Measurements from ENCODE around the gene C14orf180.

C14orf180 gene

GRCh38 chr14:104639471-104639870, 59.9 kb downstream of the C14orf180 start:
- Histone ChIP-seq H3K4me1 (ENCODE audit: control insufficient read depth, insufficient read depth, low read length) (no peaks in the 10 kb centered on the region), H3K27me3 (ENCODE audit: control insufficient read depth, insufficient read depth, low read length) (no peaks in the 10 kb centered on the region), H3K36me3 (ENCODE audit: control insufficient read depth, insufficient read depth, low read length) (no peaks in the 10 kb centered on the region), H3K9ac (ENCODE audit: low read depth, low read length) (no peak overlapping the region), H3K9me3 (ENCODE audit: control insufficient read depth, insufficient read depth, low read length) (no peaks in the 10 kb centered on the region), H3K4me3 (ENCODE audit: low read depth, low read length) (no peak overlapping the region)

All from iPS-15b (cell line).